HG02973 (cell line): ENCODE data around the gene GPC6.
"Not testable (repeated sequence)": the region's sequence is repeated elsewhere in the genome, so short reads cannot be mapped to it uniquely, and the experiment has no call there.

Experiments
- ATAC-seq: cut with Tn5 transposase; IDR thresholded peaks from one replicate; pipeline ENCODE4 v1.9.1; 2021; ENCODE audit warnings: moderate library complexity; ENCODE audit not compliant: unreplicated experiment

Gene GPC6

GRCh38 chr13:94263038-94263437 is 1036.4 kb downstream of the GPC6 start:
- no peak for ATAC-seq

- ATAC-seq: no peak
Measured at GRCh38 chr13:94267581-94268366, 1041.2 kb downstream of the GPC6 start.

GRCh38 chr13:94268661-94269060 is 1042.1 kb downstream of the GPC6 start:
- no peak for ATAC-seq

- no peak for ATAC-seq
Measured at GRCh38 chr13:94269557-94269956, 1043.0 kb downstream of the GPC6 start.

GRCh38 chr13:94270556-94270955 is 1043.9 kb downstream of the GPC6 start:
- ATAC-seq: no peak

- ATAC-seq: no peak
Measured at GRCh38 chr13:94272038-94272437, 1045.4 kb downstream of the GPC6 start.

GRCh38 chr13:94280349-94280748 is 1053.7 kb downstream of the GPC6 start:
- ATAC-seq: no peak

- no peak for ATAC-seq
Measured at GRCh38 chr13:94280845-94281244, 1054.2 kb downstream of the GPC6 start.

- ATAC-seq: no peak
Measured at GRCh38 chr13:94286581-94286980, 1060.0 kb downstream of the GPC6 start.

- ATAC-seq: no peak
Measured at GRCh38 chr13:94291631-94292322, 1065.2 kb downstream of the GPC6 start.

GRCh38 chr13:94292323-94292640 is 1065.7 kb downstream of the GPC6 start:
- ATAC-seq: no peak

GRCh38 chr13:94296471-94296870 is 1069.9 kb downstream of the GPC6 start:
- no peak for ATAC-seq

GRCh38 chr13:94298346-94298745 is 1071.7 kb downstream of the GPC6 start:
- ATAC-seq: no peak

- no peak for ATAC-seq
Measured at GRCh38 chr13:94300401-94300800, 1073.8 kb downstream of the GPC6 start.

- no peak for ATAC-seq
Measured at GRCh38 chr13:94301487-94301886, 1074.9 kb downstream of the GPC6 start.

- ATAC-seq: not testable (repeated sequence)
Measured at GRCh38 chr13:94302847-94303565, 1076.4 kb downstream of the GPC6 start.

GRCh38 chr13:94303644-94304174 is 1077.1 kb downstream of the GPC6 start:
- ATAC-seq: no peak

- ATAC-seq: no peak
Measured at GRCh38 chr13:94305033-94305432, 1078.4 kb downstream of the GPC6 start.

- no peak for ATAC-seq
Measured at GRCh38 chr13:94305463-94305862, 1078.9 kb downstream of the GPC6 start.

- no peak for ATAC-seq
Measured at GRCh38 chr13:94305934-94306333, 1079.3 kb downstream of the GPC6 start.

- no peak for ATAC-seq
Measured at GRCh38 chr13:94308832-94309231, 1082.2 kb downstream of the GPC6 start.

GRCh38 chr13:94309576-94309975 is 1083.0 kb downstream of the GPC6 start:
- ATAC-seq: no peak
